ENCODE measurements around the gene HIVEP2.

HIVEP2 gene

DNA sequence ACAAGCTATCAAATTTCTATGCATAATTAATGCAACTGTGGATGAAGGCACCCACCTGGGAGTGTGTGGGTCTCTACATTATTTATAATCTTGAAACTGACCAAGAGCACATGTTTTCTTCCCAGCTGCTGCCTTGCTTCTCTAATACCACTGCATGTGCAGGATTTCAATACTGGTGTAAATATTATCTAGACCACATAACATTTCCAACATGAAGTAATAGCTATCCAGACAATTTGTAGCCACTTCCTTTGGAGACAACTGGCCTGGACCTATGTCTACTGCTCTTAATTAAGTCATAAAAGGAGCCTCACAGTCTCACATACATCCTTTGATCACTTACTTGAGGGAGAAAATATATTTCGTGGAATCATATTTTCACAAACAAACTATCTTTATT lies 180.7 kb downstream of the HIVEP2 start:
- no peaks in the 10 kb centered on the region for H3K9me3 ChIP-seq (ENCODE audit: control insufficient read depth in 5 of 5, low read length in 5 of 5)
- H3K4me1 ChIP-seq (ENCODE audit: control insufficient read depth in 5 of 5, insufficient read depth in 5 of 5, low read length in 5 of 5): no peaks in the 10 kb centered on the region
- no peaks in the 10 kb centered on the region for H3K27me3 ChIP-seq (ENCODE audit: control insufficient read depth in 5 of 5, insufficient read depth in 4 of 5, low read length in 5 of 5)
- no peak overlapping the region for H3K4me3 ChIP-seq (ENCODE audit: low read depth in 1 of 5, low read length in 5 of 5)
- no peak overlapping the region for H3K27ac ChIP-seq (ENCODE audit: low read depth, low read length)
- H3K9ac ChIP-seq (ENCODE audit: low read length in 5 of 5): no peak overlapping the region
- peaks cover 19 to 44% (median 29%) of the 10 kb centered on the region in 5 donors for H3K36me3 ChIP-seq (ENCODE audit: control insufficient read depth in 5 of 5, insufficient read depth in 5 of 5, low read length in 5 of 5)

DNA sequence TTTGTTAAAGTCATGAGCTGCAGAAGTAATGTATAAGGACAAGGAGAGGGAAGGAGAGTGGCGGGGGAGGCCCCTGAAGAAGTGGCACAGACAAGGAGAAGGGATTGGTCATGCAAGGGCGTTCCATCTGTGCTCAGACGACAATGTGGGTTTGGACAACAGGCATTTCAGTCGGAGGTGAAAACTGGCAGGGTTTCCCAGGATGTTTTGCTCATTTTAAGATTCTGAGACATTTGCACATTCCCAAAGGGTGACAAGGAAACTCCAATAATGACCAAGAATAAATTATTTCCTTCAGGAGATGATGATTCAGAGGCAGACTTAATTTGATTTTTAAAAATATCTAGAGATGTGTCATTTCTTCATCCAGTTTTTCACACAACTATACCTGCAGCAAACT lies 181.8 kb downstream of the HIVEP2 start:
- no peak overlapping the region for H3K9ac ChIP-seq (ENCODE audit: low read length in 5 of 5)
- peaks cover 25 to 52% (median 38%) of the 10 kb centered on the region in 5 donors for H3K36me3 ChIP-seq (ENCODE audit: control insufficient read depth in 5 of 5, insufficient read depth in 5 of 5, low read length in 5 of 5)
- H3K4me1 ChIP-seq (ENCODE audit: control insufficient read depth in 5 of 5, insufficient read depth in 5 of 5, low read length in 5 of 5): no peaks in the 10 kb centered on the region
- H3K27ac ChIP-seq (ENCODE audit: low read depth, low read length): no peak overlapping the region
- no peak overlapping the region for H3K4me3 ChIP-seq (ENCODE audit: low read depth in 1 of 5, low read length in 5 of 5)
- H3K27me3 ChIP-seq (ENCODE audit: control insufficient read depth in 5 of 5, insufficient read depth in 4 of 5, low read length in 5 of 5): no peaks in the 10 kb centered on the region
- no peaks in the 10 kb centered on the region for H3K9me3 ChIP-seq (ENCODE audit: control insufficient read depth in 5 of 5, low read length in 5 of 5)

DNA sequence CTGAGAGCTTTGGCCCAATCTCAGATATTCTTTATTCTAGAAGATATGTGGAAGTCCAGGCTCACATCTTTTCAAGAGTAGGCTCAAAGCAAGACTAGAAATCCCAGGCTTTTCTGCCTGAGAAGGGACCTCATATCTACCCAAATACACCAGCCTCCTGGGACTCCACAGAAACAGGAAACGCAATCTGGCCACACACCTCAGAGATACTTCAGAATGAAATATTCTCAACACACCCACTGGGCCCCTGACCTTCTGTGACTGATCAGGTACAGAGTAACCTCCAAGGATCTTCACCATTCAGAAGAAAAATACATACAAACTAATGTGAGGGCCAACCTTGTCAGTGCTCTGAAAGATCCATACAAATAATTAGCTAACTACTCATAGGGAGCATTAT lies 183.2 kb downstream of the HIVEP2 start:
- Histone ChIP-seq H3K4me1 (ENCODE audit: control insufficient read depth in 5 of 5, insufficient read depth in 5 of 5, low read length in 5 of 5) (no peaks in the 10 kb centered on the region), H3K9ac (ENCODE audit: low read length in 5 of 5) (no peak overlapping the region), H3K27me3 (ENCODE audit: control insufficient read depth in 5 of 5, insufficient read depth in 4 of 5, low read length in 5 of 5) (no peaks in the 10 kb centered on the region), H3K36me3 (ENCODE audit: control insufficient read depth in 5 of 5, insufficient read depth in 5 of 5, low read length in 5 of 5) (peaks cover 34 to 55% (median 42%) of the 10 kb centered on the region in 5 donors), H3K27ac (ENCODE audit: low read depth, low read length) (no peak overlapping the region), H3K4me3 (ENCODE audit: low read depth in 1 of 5, low read length in 5 of 5) (no peak overlapping the region), H3K9me3 (ENCODE audit: control insufficient read depth in 5 of 5, low read length in 5 of 5) (no peaks in the 10 kb centered on the region)

DNA sequence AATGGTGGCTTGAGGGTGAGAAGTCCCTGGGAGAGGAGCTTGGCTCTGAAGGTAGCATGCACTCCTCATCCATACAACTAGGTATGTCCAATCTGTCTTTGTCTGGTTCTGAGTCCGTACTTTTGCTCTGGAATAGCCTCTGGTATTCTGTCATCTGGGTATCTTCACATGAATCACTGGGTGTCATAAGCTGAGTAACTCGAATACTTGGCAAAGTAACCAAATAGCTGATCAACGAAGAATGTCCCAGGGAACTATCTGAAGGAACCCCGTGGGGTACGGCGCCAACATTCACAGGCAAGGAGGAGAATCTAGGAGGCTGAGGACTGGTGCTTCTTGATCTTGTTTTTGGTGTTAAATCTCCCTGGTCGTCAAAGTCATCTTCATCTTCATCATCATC lies 184.8 kb downstream of the HIVEP2 start:
- Histone ChIP-seq H3K9ac (ENCODE audit: low read length in 5 of 5) (no peak overlapping the region), H3K4me1 (ENCODE audit: control insufficient read depth in 5 of 5, insufficient read depth in 5 of 5, low read length in 5 of 5) (no peaks in the 10 kb centered on the region), H3K27ac (ENCODE audit: low read depth, low read length) (no peak overlapping the region), H3K9me3 (ENCODE audit: control insufficient read depth in 5 of 5, low read length in 5 of 5) (no peaks in the 10 kb centered on the region), H3K27me3 (ENCODE audit: control insufficient read depth in 5 of 5, insufficient read depth in 4 of 5, low read length in 5 of 5) (no peaks in the 10 kb centered on the region), H3K4me3 (ENCODE audit: low read depth in 1 of 5, low read length in 5 of 5) (no peak overlapping the region), H3K36me3 (ENCODE audit: control insufficient read depth in 5 of 5, insufficient read depth in 5 of 5, low read length in 5 of 5) (peaks cover 39 to 60% (median 46%) of the 10 kb centered on the region in 5 donors)

DNA sequence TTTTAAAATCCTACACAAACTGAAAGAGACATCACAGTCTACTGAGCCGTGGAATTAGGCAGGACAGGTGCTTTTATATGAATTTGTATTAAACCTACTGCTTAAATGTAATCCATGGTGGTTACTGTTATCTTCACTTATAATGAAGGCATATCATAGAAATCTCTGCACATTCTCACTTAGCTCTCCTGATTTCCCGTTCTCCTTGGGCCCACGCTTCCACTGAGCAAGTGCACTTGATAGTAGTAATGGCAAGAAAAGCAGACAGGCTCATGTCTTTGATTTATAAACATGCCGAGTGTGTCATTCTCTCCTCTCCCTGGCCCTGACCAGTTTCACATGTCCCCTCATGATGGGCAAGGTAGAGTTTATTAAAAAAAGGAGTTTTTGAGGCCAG lies 186.3 kb downstream of the HIVEP2 start:
- no peaks in the 10 kb centered on the region for H3K4me1 ChIP-seq (ENCODE audit: control insufficient read depth in 5 of 5, insufficient read depth in 5 of 5, low read length in 5 of 5)
- no peak overlapping the region for H3K4me3 ChIP-seq (ENCODE audit: low read depth in 1 of 5, low read length in 5 of 5)
- no peaks in the 10 kb centered on the region for H3K27me3 ChIP-seq (ENCODE audit: control insufficient read depth in 5 of 5, insufficient read depth in 4 of 5, low read length in 5 of 5)
- H3K27ac ChIP-seq (ENCODE audit: low read depth, low read length): no peak overlapping the region
- no peak overlapping the region for H3K9ac ChIP-seq (ENCODE audit: low read length in 5 of 5)
- H3K36me3 ChIP-seq (ENCODE audit: control insufficient read depth in 5 of 5, insufficient read depth in 5 of 5, low read length in 5 of 5): peaks cover 38 to 55% (median 45%) of the 10 kb centered on the region in 5 donors
- no peaks in the 10 kb centered on the region for H3K9me3 ChIP-seq (ENCODE audit: control insufficient read depth in 5 of 5, low read length in 5 of 5)

DNA sequence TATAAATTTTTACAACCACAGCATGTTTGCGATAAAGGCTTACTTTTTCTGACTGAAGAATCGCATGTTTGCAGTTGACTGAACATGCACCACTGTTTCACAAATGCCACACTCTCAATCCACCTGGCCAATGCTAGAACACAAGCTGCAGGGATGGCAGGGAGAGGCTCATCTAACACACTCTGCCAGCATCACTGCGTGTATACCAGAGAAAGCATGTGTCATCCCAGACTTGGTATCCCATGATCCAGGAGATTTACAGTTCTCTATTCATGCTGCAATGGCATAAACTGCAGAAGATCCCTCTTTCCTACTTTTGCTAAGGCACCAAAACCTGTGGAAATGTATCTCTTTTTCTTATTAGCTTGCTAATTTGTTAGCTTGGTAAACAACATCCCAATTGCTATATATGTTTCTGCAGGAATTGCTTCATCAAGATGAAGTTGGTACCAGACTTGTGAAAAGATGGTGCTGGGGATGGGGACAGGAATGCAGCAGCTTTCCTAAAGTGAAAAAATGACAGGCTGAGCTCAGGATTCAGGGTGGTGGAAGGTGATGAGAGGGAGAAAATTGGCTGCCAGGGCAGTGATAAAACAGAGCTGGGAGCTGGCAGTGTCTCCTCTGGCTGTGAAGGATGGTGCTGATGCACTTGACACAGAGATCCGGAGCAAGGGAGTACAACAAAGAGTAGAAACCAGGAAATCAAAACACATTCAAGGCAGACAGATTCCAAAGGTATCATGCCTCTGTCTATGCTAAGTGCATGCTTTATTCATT lies 186.9 kb downstream of the HIVEP2 start:
- H3K27ac ChIP-seq (ENCODE audit: low read depth, low read length): no peak overlapping the region
- H3K9me3 ChIP-seq (ENCODE audit: control insufficient read depth in 5 of 5, low read length in 5 of 5): no peaks in the 10 kb centered on the region
- H3K9ac ChIP-seq (ENCODE audit: low read length in 5 of 5): no peak overlapping the region
- H3K4me1 ChIP-seq (ENCODE audit: control insufficient read depth in 5 of 5, insufficient read depth in 5 of 5, low read length in 5 of 5): no peaks in the 10 kb centered on the region
- no peak overlapping the region for H3K4me3 ChIP-seq (ENCODE audit: low read depth in 1 of 5, low read length in 5 of 5)
- H3K36me3 ChIP-seq (ENCODE audit: control insufficient read depth in 5 of 5, insufficient read depth in 5 of 5, low read length in 5 of 5): peaks cover 39 to 59% (median 50%) of the 10 kb centered on the region in 5 donors
- no peaks in the 10 kb centered on the region for H3K27me3 ChIP-seq (ENCODE audit: control insufficient read depth in 5 of 5, insufficient read depth in 4 of 5, low read length in 5 of 5)

DNA sequence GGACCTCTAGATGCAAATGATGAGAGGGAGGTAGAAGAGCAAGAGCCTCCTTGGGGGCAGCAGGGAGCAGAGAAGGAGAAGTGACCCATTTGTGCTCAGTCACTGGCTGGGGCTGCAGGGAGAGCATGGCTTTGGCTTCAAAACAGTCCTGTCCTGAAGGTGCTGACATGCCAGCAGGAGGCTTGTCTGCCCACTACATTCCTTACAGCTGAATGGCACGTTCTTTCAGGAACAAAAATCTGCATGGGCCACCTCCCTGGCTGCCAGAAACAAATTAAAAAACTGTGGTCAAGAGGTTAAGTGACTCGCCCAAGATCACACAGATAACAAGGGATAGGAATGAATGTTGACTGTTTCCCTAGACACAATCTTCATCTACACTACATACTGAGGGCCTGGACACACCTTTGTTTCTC lies 188.8 kb downstream of the HIVEP2 start:
- no peak overlapping the region for H3K9ac ChIP-seq (ENCODE audit: low read length in 5 of 5)

DNA sequence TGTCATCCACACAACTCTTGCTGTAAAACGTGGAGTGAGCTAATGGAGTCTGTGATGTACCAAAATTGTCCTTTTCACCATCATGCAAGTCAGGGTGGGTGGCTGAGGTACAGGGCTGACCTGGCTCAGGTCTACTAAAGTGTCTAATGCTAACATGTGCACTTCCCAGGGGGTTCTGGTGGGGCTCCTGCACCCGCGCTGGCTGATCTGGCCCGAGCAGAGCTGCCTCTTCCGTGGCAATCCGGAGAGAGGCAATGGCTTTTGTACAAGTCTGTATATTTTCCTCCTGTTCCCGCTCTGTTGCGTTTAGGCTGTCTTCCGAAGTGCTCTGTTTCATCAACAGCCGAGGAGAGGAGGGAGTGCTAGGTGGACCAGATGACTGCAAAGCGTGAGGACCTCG lies 191.8 kb downstream of the HIVEP2 start:
- Histone ChIP-seq H3K4me3 (ENCODE audit: low read depth in 1 of 5, low read length in 5 of 5) (no peak overlapping the region), H3K9me3 (ENCODE audit: control insufficient read depth in 5 of 5, low read length in 5 of 5) (no peaks in the 10 kb centered on the region), H3K4me1 (ENCODE audit: control insufficient read depth in 5 of 5, insufficient read depth in 5 of 5, low read length in 5 of 5) (no peaks in the 10 kb centered on the region), H3K27me3 (ENCODE audit: control insufficient read depth in 5 of 5, insufficient read depth in 4 of 5, low read length in 5 of 5) (no peaks in the 10 kb centered on the region), H3K36me3 (ENCODE audit: control insufficient read depth in 5 of 5, insufficient read depth in 5 of 5, low read length in 5 of 5) (peaks cover 18 to 29% (median 25%) of the 10 kb centered on the region in 5 donors), H3K27ac (ENCODE audit: low read depth, low read length) (no peak overlapping the region), H3K9ac (ENCODE audit: low read length in 5 of 5) (no peak overlapping the region)

More for the DNA sequence above, 188.8 kb downstream of the HIVEP2 start:
- Histone ChIP-seq H3K4me1 (ENCODE audit: control insufficient read depth in 5 of 5, insufficient read depth in 5 of 5, low read length in 5 of 5) (no peaks in the 10 kb centered on the region), H3K27me3 (ENCODE audit: control insufficient read depth in 5 of 5, insufficient read depth in 4 of 5, low read length in 5 of 5) (no peaks in the 10 kb centered on the region), H3K36me3 (ENCODE audit: control insufficient read depth in 5 of 5, insufficient read depth in 5 of 5, low read length in 5 of 5) (peaks cover 40 to 59% (median 47%) of the 10 kb centered on the region in 5 donors), H3K9me3 (ENCODE audit: control insufficient read depth in 5 of 5, low read length in 5 of 5) (no peaks in the 10 kb centered on the region), H3K27ac (ENCODE audit: low read depth, low read length) (no peak overlapping the region), H3K4me3 (ENCODE audit: low read depth in 1 of 5, low read length in 5 of 5) (no peak overlapping the region)

DNA sequence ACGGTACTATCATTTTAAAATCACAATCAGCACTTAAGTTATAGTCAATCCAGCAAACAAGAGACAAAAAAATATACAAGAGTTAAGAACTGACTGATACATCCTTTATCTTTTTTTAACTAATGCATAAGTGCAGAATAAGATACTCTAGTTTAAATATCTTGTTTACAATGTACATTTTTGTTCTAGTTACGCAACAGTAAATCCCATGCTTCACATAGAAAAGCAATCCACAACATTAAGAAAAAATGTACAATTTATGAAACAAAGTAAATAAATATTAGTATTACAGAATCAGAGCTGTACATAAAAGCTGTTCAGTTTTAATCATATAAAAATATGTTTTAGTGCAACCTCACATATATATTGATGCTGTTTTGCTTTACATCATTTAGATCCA lies 192.6 kb downstream of the HIVEP2 start:
- Histone ChIP-seq H3K4me1 (ENCODE audit: control insufficient read depth in 5 of 5, insufficient read depth in 5 of 5, low read length in 5 of 5) (no peaks in the 10 kb centered on the region), H3K27me3 (ENCODE audit: control insufficient read depth in 5 of 5, insufficient read depth in 4 of 5, low read length in 5 of 5) (no peaks in the 10 kb centered on the region), H3K9me3 (ENCODE audit: control insufficient read depth in 5 of 5, low read length in 5 of 5) (no peaks in the 10 kb centered on the region), H3K27ac (ENCODE audit: low read depth, low read length) (no peak overlapping the region), H3K9ac (ENCODE audit: low read length in 5 of 5) (no peak overlapping the region), H3K4me3 (ENCODE audit: low read depth in 1 of 5, low read length in 5 of 5) (no peak overlapping the region), H3K36me3 (ENCODE audit: control insufficient read depth in 5 of 5, insufficient read depth in 5 of 5, low read length in 5 of 5) (peaks cover 15 to 23% (median 20%) of the 10 kb centered on the region in 5 donors)

DNA sequence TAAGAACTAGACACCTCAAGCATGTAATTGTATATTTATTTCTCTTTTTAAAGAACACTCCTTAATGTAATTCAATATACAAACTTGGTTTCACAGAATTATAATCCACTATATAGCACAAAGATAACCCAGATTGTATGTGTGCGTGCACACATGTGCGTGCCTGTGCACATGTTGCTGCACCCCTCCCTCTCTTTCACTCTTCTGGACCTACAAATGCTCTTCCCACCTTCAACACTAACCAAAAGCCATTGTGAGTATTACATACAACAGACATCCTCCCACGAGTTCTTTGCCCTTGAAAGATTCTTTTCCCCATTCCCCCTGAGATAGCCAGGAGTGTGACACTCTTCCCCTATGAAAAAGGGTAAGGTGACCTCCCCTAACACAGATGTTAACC lies 193.5 kb downstream of the HIVEP2 start:
- Histone ChIP-seq H3K4me3 (ENCODE audit: low read depth in 1 of 5, low read length in 5 of 5) (no peak overlapping the region), H3K9ac (ENCODE audit: low read length in 5 of 5) (no peak overlapping the region)

More for the DNA sequence above, 193.5 kb downstream of the HIVEP2 start:
- no peaks in the 10 kb centered on the region for H3K27me3 ChIP-seq (ENCODE audit: control insufficient read depth in 5 of 5, insufficient read depth in 4 of 5, low read length in 5 of 5)
- H3K36me3 ChIP-seq (ENCODE audit: control insufficient read depth in 5 of 5, insufficient read depth in 5 of 5, low read length in 5 of 5): peaks cover 10 to 18% (median 16%) of the 10 kb centered on the region in 5 donors
- H3K4me1 ChIP-seq (ENCODE audit: control insufficient read depth in 5 of 5, insufficient read depth in 5 of 5, low read length in 5 of 5): no peaks in the 10 kb centered on the region
- no peak overlapping the region for H3K27ac ChIP-seq (ENCODE audit: low read depth, low read length)
- no peaks in the 10 kb centered on the region for H3K9me3 ChIP-seq (ENCODE audit: control insufficient read depth in 5 of 5, low read length in 5 of 5)
